HG03159 (cell line): Measurements from ENCODE around the gene MKNK2.
"Not testable (repeated sequence)": the region's sequence is repeated elsewhere in the genome, so short reads cannot be mapped to it uniquely, and the experiment has no call there.

Experiments used
- ATAC-seq: cut with Tn5 transposase; IDR thresholded peaks from one replicate; pipeline ENCODE4 v1.9.1; 2021; ENCODE audit warnings: mild to moderate bottlenecking, moderate library complexity; ENCODE audit not compliant: unreplicated experiment

MKNK2 gene

GRCh38 chr19:1997353-1998233 lies 53.5 kb downstream of the MKNK2 start:
- ATAC-seq, result no peak

GRCh38 chr19:1992759-1993260 lies 58.2 kb downstream of the MKNK2 start:
- ATAC-seq, result no peak

GRCh38 chr19:1991018-1991913 lies 59.8 kb downstream of the MKNK2 start:
- no peak for ATAC-seq

GRCh38 chr19:1990230-1991017 lies 60.6 kb downstream of the MKNK2 start:
- no peak for ATAC-seq

- ATAC-seq, result no peak
Observed at GRCh38 chr19:1989513-1990229, 61.4 kb downstream of the MKNK2 start.

- ATAC-seq, result not testable (repeated sequence)
Observed at GRCh38 chr19:1988464-1988863, 62.6 kb downstream of the MKNK2 start.
